Bronchial epithelial cell (primary cell): ENCODE data around the gene KCNH5. TPM values are rescaled to one million over a fixed set of nuclear protein-coding genes. Genes with fewer than 3 reads are reported as not detected.
"Not testable (repeated sequence)": the region's sequence is repeated elsewhere in the genome, so short reads cannot be mapped to it uniquely, and the experiment has no call there.

Experiments used
- DNase-seq: peaks from one replicate; pipeline ENCODE4 v3.0.0-alpha.2; 2010; ENCODE audit warnings: low read depth
- FAIRE-seq: peaks from 2 replicates; lab custom pipeline; 2011; peaks lifted over from hg19 to GRCh38; lab: Jason Lieb, UNC
- H3K27me3 ChIP-seq: 2 replicates; pipeline ENCODE4 v1.5.1; 2011; ENCODE audit warnings: low read length; ENCODE audit not compliant: control insufficient read depth, insufficient read depth
- H3K36me3 ChIP-seq: 2 replicates; pipeline ENCODE4 v1.5.1; 2011; ENCODE audit warnings: low read length; ENCODE audit not compliant: control insufficient read depth, insufficient read depth
- H3K4me3 ChIP-seq: 2 replicates; pipeline ENCODE4 v1.5.1; 2011; ENCODE audit warnings: mild to moderate bottlenecking, low read depth, low read length, control low read depth
- CTCF ChIP-seq: IDR thresholded peaks from 2 replicates; pipeline ENCODE4 v1.5.1; 2011; ENCODE audit warnings: mild to moderate bottlenecking, moderate library complexity, low read length, control low read depth, inconsistent platforms; ENCODE audit not compliant: insufficient read depth, severe bottlenecking
- total RNA-seq: library from RNA; depleted of rRNA; stranded (reverse); fragments of >200 nt; gene quantifications from 2 replicates; pipeline ENCODE4 v1.2.1, GENCODE V29; 2014

Gene KCNH5
- total RNA-seq, 1 donor from 2014 or later = under 0.01 TPM

DNA sequence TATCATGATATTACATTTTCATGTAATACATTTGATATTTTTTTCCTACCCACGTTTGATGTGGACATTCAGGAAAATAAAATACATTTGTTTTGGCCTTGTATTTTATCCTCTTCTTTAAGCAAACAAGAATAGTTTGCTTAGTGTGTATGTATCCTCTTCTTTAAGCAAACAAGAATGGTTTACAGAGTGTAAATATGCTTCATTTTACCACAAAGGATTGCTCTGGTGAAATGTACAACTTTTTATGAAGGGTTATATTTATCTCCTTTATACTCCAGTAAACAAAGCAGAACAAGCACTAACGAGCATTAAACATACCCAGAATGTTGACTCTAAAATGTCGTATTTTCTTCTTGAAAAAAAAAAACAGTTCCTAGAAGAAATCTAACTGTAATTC lies 244.7 kb downstream of the KCNH5 start:
- H3K27me3 ChIP-seq = no peaks in the 10 kb centered on the region
- no peak overlapping the region for H3K4me3 ChIP-seq
- no peaks in the 10 kb centered on the region for H3K36me3 ChIP-seq
- TF ChIP-seq CTCF = no peak
- DNase-seq = no peak
- FAIRE-seq = no peak

GRCh38 chr14:62796431-62796830 lies 248.8 kb downstream of the KCNH5 start:
- no peak overlapping the region for H3K4me3 ChIP-seq
- no peaks in the 10 kb centered on the region for H3K36me3 ChIP-seq
- DNase-seq (peak; percentile 63), FAIRE-seq (no peak)
- no peaks in the 10 kb centered on the region for H3K27me3 ChIP-seq
- TF ChIP-seq CTCF = no peak

DNA sequence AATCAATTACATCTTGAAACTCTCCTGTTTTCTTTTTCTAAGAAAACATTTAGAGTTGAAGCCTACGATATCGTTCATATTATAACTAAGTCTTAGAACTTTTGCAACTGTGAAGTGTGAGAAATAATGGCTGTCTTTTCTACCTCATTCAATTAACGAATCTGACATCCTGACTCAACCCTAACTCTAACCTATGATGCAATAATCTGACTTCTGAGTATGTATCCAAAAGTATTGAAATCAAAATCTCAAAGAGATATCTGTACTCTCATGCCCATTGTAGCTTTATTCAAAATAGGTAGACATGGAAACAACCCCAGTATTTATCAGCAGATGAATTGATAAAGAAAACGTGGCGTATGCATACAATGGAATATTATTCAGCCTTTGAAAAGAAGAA lies 252.7 kb downstream of the KCNH5 start:
- Histone ChIP-seq H3K36me3 (no peaks in the 10 kb centered on the region), H3K4me3 (no peak overlapping the region), H3K27me3 (no peaks in the 10 kb centered on the region)
- no peak for TF ChIP-seq CTCF
- DNase-seq (no peak), FAIRE-seq (no peak)

DNA sequence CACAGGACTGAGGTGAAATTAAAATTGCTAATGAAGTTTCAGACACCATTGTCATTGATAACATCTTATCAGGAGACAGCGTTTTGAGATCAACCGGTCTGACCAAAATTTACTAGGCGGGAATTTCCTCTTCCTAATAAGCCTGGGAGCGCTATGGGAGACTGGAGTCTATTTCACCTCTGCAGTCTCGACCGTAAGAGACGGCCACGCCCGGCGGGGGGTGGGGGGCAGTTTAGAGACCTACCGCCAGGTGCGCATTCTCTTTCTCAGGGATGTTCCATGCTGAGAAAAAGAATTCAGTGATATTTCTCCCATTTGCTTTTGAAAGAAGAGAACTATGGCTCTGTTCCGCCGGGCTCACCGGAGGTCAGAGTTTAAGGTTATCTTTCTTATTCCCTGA lies 263.9 kb downstream of the KCNH5 start:
- not testable (repeated sequence) for FAIRE-seq, DNase-seq, H3K27me3 ChIP-seq, H3K4me3 ChIP-seq, H3K36me3 ChIP-seq

DNA sequence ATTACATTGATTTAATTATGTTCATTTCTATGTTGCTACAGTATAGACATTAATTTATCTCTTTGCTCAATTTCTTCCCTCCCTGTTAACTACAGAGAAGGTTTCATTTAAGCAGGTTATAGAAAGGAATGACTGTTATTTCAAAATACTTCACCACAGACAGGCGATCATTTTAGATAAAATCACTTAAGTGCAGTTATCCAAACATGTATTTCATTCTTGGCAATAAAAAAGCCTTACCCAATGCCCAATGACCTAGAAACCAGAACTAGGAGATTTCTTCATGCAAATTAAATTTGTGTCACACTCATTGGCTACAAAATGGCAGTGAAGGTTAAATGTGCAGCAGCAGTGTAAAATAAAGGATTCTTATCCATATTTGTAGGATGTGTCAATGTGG lies 266.4 kb downstream of the KCNH5 start:
- Histone ChIP-seq H3K4me3 (no peak overlapping the region), H3K27me3 (no peaks in the 10 kb centered on the region), H3K36me3 (no peaks in the 10 kb centered on the region)
- FAIRE-seq = no peak
- DNase-seq = no peak
- no peak for TF ChIP-seq CTCF

- no peak for TF ChIP-seq CTCF
- DNase-seq (no peak), FAIRE-seq (no peak)
- Histone ChIP-seq H3K27me3 (no peaks in the 10 kb centered on the region), H3K36me3 (no peaks in the 10 kb centered on the region), H3K4me3 (no peak overlapping the region)
Measured at GRCh38 chr14:62778310-62778709, 266.9 kb downstream of the KCNH5 start.

DNA sequence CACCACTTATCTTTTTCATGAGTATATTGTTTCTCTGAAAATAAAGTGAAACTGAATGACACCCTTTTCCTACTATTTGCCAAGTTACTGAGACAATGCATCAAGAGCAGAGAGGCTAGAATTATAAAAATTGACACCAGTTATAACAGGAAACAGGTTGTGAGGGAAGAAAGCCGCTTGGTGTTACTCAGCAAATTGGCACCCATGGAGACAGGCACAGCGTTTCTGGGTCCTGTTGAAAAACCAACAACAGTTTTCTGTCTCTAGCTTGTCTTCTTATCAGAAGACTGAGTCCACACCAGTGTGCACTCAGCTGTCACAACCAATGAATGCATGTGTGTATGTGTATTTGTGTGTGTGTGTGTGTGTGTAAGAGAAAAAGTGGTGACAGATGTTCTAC lies 267.7 kb downstream of the KCNH5 start:
- H3K27me3 ChIP-seq = no peaks in the 10 kb centered on the region
- DNase-seq = no peak
- H3K36me3 ChIP-seq = no peaks in the 10 kb centered on the region
- no peak for TF ChIP-seq CTCF
- FAIRE-seq = peak; percentile 80
- no peak overlapping the region for H3K4me3 ChIP-seq
